ENCODE results near the gene PTPRF. TPM values are rescaled to one million over a fixed set of nuclear protein-coding genes. Genes with fewer than 3 reads are reported as not detected.

The PTPRF gene
- total and polyA plus RNA-seq, 4 experiments from 2014 or later: not detected

DNA sequence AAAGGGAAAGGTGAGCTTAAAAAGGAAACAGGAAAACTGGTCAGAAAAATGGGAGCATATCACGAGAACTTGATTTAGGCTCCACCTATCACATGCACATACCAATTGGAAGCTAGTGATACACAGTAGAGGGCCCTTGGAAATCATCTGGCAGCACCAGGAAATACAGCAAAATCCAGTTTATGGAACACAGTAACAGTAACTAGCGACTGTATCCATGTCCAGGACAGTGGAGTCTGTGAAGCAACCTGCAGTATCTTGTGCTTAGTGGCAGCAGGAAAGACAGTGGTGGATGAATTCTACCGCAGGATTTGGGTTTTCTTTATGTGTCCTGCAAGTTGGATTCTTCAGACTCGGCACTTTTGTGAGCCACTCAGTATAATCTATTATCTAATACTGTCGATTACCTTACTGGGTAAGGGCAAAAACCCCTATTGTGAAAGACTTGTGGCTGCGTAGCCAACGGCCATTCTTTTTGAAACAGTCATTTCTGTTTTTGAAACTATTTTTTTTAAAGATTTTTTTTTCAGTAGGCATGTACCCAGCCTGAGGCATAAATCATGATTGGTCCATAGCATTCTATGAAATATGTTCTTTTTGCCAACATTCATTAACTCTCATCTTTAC is 117.7 kb downstream of the PTPRF start:
- Mint-ChIP-seq H3K27me3 (peaks cover 0 to 5% of the 10 kb centered on the region in 2 donors), H3K4me1 (peaks cover 14 to 38% (median 27%) of the 10 kb centered on the region in 4 donors), H3K4me3 (peak overlapping the region; percentile 84 to 100 (median 96)), H3K27ac (peak overlapping the region in 5 of 7 donors; percentile 37 to 98 (median 97)), H3K9me3 (peaks cover 0 to 3% (median 0%) of the 10 kb centered on the region in 8 donors), H3K36me3 (peaks cover 3 to 17% of the 10 kb centered on the region in 2 donors)
- no peaks in the 10 kb centered on the region for H3K36me3 ChIP-seq (ENCODE audit: insufficient read depth, low read length)
- H3K4me3 ChIP-seq (ENCODE audit: low read length in 2 of 2): no peak overlapping the region
- intact Hi-C loops (cut with micrococcal nuclease): no loop called here
- peaks cover 24% of the 10 kb centered on the region for H3K4me1 ChIP-seq (ENCODE audit: insufficient read depth, low read length)
- CTCF ChIA-PET (ENCODE audit: partially characterized antibody): no interaction called here
- no peaks in the 10 kb centered on the region for H3K9me3 ChIP-seq (ENCODE audit: control insufficient read depth in 1 of 2, low read length in 2 of 2)
- H3K27ac ChIP-seq (ENCODE audit: low read depth, low read length): no peak overlapping the region
- H3K27me3 ChIP-seq (ENCODE audit: insufficient read depth, low read length): no peaks in the 10 kb centered on the region
- POLR2A ChIA-PET (ENCODE audit: partially characterized antibody): interaction anchor here (2.6 kb wide), 1 partner anchor 11 kb away, joined by 18 read pairs; no protein-coding TSS in a partner anchor
- DNase-seq: no peak

DNA sequence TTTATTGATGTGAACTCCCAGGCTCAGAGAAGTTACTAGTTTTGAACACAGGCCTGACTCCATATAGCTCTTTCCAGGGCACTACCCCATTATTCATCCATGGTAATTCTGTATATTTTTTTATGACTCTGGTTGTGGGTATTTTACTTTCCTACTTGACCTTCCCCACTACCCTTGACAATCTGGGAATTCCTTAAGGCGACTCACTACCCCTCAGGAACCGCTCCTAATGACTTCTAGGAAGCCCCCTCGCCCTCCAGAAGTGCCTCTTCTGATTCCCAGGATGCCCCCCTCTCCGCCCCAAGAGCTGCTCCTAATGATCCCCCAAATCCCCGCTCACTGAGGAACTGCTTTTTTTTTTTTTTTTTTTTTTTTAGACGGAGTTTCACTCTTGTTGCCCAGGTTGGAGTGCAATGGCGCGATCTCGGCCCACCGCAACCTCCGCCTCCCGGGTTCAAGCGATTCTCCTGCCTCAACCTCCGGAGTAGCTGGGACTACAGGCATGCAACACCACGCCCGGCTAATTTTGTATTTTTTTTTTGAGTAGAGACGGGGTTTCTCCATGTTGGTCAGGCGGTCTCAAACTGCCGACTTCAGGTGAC is 118.3 kb downstream of the PTPRF start:
- peaks cover 8 to 23% of the 10 kb centered on the region in 2 donors for H3K36me3 Mint-ChIP-seq
- peak overlapping the region; percentile 79 for H3K27ac ChIP-seq (ENCODE audit: low read depth, low read length)
- ChIA-PET POLR2A (ENCODE audit: partially characterized antibody) (interaction anchor here (0.8 to 3.1 kb wide), 12 partner anchors 9 to 882 kb away, joined by 3 to 41 read pairs (median 8); partner anchors contain the start of genes C1orf50, DPH2, ELOVL1 and HYI), CTCF (ENCODE audit: partially characterized antibody) (interaction anchor here (1.2 to 1.5 kb wide), 2 partner anchors 286 to 388 kb away, joined by 3 to 4 read pairs; no protein-coding TSS in a partner anchor)
- H3K27me3 Mint-ChIP-seq: peaks cover 0 to 5% of the 10 kb centered on the region in 2 donors
- intact Hi-C loops (cut with micrococcal nuclease): no loop called here
- peaks cover 30% of the 10 kb centered on the region for H3K4me1 ChIP-seq (ENCODE audit: insufficient read depth, low read length)
- H3K4me3 Mint-ChIP-seq: peak overlapping the region; percentile 95 to 100 (median 98)
- DNase-seq: no peak
- H3K9me3 ChIP-seq (ENCODE audit: control insufficient read depth in 1 of 2, low read length in 2 of 2): no peaks in the 10 kb centered on the region
- H3K4me3 ChIP-seq (ENCODE audit: low read length in 2 of 2): peak overlapping the region; percentile 88 to 91
- no peaks in the 10 kb centered on the region for H3K27me3 ChIP-seq (ENCODE audit: insufficient read depth, low read length)
- peaks cover 18 to 44% (median 32%) of the 10 kb centered on the region in 4 donors for H3K4me1 Mint-ChIP-seq
- H3K36me3 ChIP-seq (ENCODE audit: insufficient read depth, low read length): peaks cover 6% of the 10 kb centered on the region
- peak overlapping the region; percentile 88 to 100 (median 97) for H3K27ac Mint-ChIP-seq
- H3K9me3 Mint-ChIP-seq: peaks cover 0 to 3% (median 0%) of the 10 kb centered on the region in 8 donors

DNA sequence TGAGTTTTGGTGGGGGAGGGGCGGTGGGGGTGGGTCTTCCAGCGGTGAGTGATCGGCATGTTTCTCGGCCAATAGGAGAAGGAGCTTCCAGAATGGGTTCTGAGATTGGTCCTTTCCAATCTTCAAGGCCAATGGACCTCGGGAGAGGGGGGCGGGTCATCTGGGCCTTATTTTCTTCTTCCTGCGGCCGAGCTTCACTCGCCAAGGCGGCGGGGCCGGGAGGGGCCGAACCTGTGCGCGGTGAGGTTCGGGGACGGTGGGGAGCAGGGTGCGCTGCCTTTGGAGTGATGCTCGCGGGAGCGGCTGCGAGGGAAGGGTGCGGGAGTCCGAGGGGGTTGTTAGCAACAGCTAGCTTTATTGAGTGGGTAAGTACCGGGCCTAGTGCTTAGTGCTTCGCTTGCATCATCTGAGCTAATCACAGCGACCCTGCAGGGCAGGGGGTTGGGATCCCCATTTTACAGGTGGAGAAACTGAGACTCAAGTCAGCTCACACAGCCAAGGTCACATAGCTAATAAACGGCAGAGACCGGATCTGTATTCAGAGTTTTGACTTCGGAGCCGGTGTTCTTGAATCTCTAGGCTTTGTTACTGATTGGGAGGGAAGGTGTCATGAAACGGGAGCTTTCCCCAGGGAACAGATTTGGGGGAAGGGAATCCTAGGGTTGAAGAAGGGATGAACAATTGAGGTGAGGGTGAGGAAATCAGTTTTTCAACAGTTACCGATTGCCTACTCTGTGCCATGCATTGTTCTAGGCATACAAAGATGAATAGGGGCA is 119.8 kb downstream of the PTPRF start:
- POLR2A ChIA-PET (ENCODE audit: partially characterized antibody): interaction anchor here (0.7 to 3.1 kb wide), 18 partner anchors 9 to 1362 kb away, joined by 3 to 41 read pairs (median 6); partner anchors contain the start of genes ATP6V0B, C1orf50, CFAP57 and DPH2
- H3K27me3 ChIP-seq (ENCODE audit: insufficient read depth, low read length): no peaks in the 10 kb centered on the region
- peak overlapping the region; percentile 79 for H3K27ac ChIP-seq (ENCODE audit: low read depth, low read length)
- intact Hi-C loops (cut with micrococcal nuclease): loop anchor here (1.0 to 5.0 kb wide), 2 partner anchors 57 to 297 kb away; partner anchors contain the start of genes IPO13 and ST3GAL3
- peaks cover 17% of the 10 kb centered on the region for H3K36me3 ChIP-seq (ENCODE audit: insufficient read depth, low read length)
- peak overlapping the region; percentile 95 to 100 (median 98) for H3K4me3 Mint-ChIP-seq
- H3K9me3 Mint-ChIP-seq: peaks cover 0 to 3% (median 0%) of the 10 kb centered on the region in 8 donors
- peak overlapping the region; percentile 95 to 100 (median 97) for H3K27ac Mint-ChIP-seq
- H3K4me3 ChIP-seq (ENCODE audit: low read length in 2 of 2): peak overlapping the region; percentile 88 to 91
- peak; percentile 90 to 97 (median 91) for DNase-seq
- no peaks in the 10 kb centered on the region for H3K9me3 ChIP-seq (ENCODE audit: control insufficient read depth in 1 of 2, low read length in 2 of 2)
- H3K36me3 Mint-ChIP-seq: peaks cover 18 to 36% of the 10 kb centered on the region in 2 donors
- H3K27me3 Mint-ChIP-seq: peaks cover 0 to 2% of the 10 kb centered on the region in 2 donors
- CTCF ChIA-PET (ENCODE audit: partially characterized antibody): interaction anchor here (0.6 to 1.5 kb wide), 5 partner anchors 11 to 386 kb away, joined by 3 to 4 read pairs (median 3); partner anchors contain the start of gene ST3GAL3
- H3K4me1 ChIP-seq (ENCODE audit: insufficient read depth, low read length): peaks cover 35% of the 10 kb centered on the region
- H3K4me1 Mint-ChIP-seq: peaks cover 23 to 50% (median 34%) of the 10 kb centered on the region in 4 donors

DNA sequence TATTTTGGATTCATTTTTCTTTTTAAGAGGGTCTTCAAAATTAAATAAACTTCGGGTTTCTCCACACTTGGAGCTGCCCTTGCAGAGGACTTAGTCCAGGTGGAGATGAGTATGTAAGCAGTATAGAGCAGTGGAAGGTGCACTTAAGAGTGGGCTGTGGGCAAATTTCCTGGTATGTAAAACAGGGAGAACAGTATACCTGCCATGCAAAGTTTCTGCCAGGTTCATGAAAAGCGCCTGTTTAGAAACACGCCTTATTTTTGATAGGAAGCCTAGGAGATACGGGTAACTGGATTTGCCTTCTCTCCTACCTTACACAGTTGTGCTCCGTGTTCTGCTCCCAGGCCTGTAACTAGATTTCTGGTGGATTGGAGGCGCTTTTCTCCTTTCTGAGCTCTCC is 120.5 kb downstream of the PTPRF start:
- Mint-ChIP-seq H3K27me3 (peaks cover 0 to 2% of the 10 kb centered on the region in 2 donors), H3K27ac (peak overlapping the region; percentile 22 to 100 (median 82)), H3K9me3 (peaks cover 0 to 3% (median 0%) of the 10 kb centered on the region in 8 donors), H3K36me3 (peaks cover 25 to 43% of the 10 kb centered on the region in 2 donors), H3K4me3 (peak overlapping the region; percentile 95 to 100 (median 98)), H3K4me1 (peaks cover 24 to 50% (median 35%) of the 10 kb centered on the region in 4 donors)
- DNase-seq: no peak
- ChIA-PET POLR2A (ENCODE audit: partially characterized antibody) (interaction anchor here (0.8 to 3.1 kb wide), 9 partner anchors 8 to 969 kb away, joined by 3 to 41 read pairs (median 7); partner anchors contain the start of genes C1orf50, CFAP57, EBNA1BP2 and ELOVL1), CTCF (ENCODE audit: partially characterized antibody) (interaction anchor here (0.9 kb wide), 1 partner anchor 424 kb away, joined by 3 read pairs; no protein-coding TSS in a partner anchor)
- Histone ChIP-seq H3K27me3 (ENCODE audit: insufficient read depth, low read length) (no peaks in the 10 kb centered on the region), H3K4me1 (ENCODE audit: insufficient read depth, low read length) (peaks cover 35% of the 10 kb centered on the region), H3K4me3 (ENCODE audit: low read length in 2 of 2) (peak overlapping the region; percentile 88 to 91), H3K36me3 (ENCODE audit: insufficient read depth, low read length) (peaks cover 24% of the 10 kb centered on the region), H3K27ac (ENCODE audit: low read depth, low read length) (peak overlapping the region; percentile 79), H3K9me3 (ENCODE audit: control insufficient read depth in 1 of 2, low read length in 2 of 2) (no peaks in the 10 kb centered on the region)
- intact Hi-C loops (cut with micrococcal nuclease): loop anchor here (5.0 kb wide), 1 partner anchor 296 kb away; the partner anchor contains the start of gene IPO13

DNA sequence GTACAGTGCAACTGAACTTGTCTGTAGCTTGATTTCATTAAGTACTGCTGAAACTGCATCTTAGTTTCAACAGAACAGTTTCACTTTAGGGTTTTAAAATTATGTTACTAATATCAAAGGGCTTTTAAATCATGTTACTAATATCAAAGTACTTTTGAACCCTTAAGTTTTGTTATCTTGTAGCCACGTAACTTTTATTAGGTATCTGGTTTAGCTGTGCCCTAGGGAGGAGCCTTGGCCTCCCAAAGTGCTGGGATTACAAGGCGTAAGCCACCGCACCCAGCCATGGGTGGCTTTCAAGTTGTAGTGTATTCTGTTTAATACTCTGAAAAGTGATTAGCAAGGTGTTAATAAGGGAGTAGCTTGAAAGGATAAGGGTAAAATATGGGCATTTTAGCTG is 121.2 kb downstream of the PTPRF start:
- H3K4me3 ChIP-seq (ENCODE audit: low read length in 2 of 2): no peak overlapping the region
- POLR2A ChIA-PET (ENCODE audit: partially characterized antibody): interaction anchor here (3.1 kb wide), 1 partner anchor 55 kb away, joined by 41 read pairs; the partner anchor contains the start of gene ST3GAL3
- CTCF ChIA-PET (ENCODE audit: partially characterized antibody): interaction anchor here (0.9 kb wide), 1 partner anchor 425 kb away, joined by 3 read pairs; no protein-coding TSS in a partner anchor
- Mint-ChIP-seq H3K27ac (peak overlapping the region; percentile 41 to 97 (median 80)), H3K9me3 (peaks cover 0 to 3% (median 0%) of the 10 kb centered on the region in 8 donors), H3K27me3 (peaks cover 0 to 2% of the 10 kb centered on the region in 2 donors), H3K4me1 (peaks cover 24 to 50% (median 35%) of the 10 kb centered on the region in 4 donors), H3K4me3 (peak overlapping the region; percentile 95 to 100 (median 98)), H3K36me3 (peaks cover 25 to 46% of the 10 kb centered on the region in 2 donors)
- peaks cover 29% of the 10 kb centered on the region for H3K36me3 ChIP-seq (ENCODE audit: insufficient read depth, low read length)
- DNase-seq: no peak
- no peak overlapping the region for H3K27ac ChIP-seq (ENCODE audit: low read depth, low read length)
- H3K4me1 ChIP-seq (ENCODE audit: insufficient read depth, low read length): peaks cover 35% of the 10 kb centered on the region
- intact Hi-C loops (cut with micrococcal nuclease): loop anchor here (5.0 kb wide), 1 partner anchor 295 kb away; the partner anchor contains the start of gene IPO13
- H3K9me3 ChIP-seq (ENCODE audit: control insufficient read depth in 1 of 2, low read length in 2 of 2): no peaks in the 10 kb centered on the region
- H3K27me3 ChIP-seq (ENCODE audit: insufficient read depth, low read length): no peaks in the 10 kb centered on the region

DNA sequence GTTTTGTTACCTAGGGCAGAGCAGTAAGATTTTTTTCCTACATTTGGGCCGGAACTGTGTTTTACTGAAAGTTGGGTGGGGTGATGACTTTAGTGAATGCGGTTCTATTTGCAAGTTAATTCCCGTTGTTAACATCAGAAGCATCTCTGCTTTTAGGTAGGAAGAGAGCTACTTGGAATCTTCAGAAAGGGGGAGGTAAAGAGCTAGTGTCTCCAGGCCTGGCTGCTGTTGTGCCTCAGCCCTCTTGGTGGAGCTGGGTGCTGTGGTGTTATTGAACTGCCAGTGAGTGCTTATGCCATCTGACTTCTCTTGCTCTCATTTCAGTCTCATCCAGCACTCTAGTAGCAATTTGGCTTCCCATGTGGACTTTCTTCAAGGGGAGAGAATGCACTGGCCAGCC is 122.7 kb downstream of the PTPRF start:
- Mint-ChIP-seq H3K9me3 (peaks cover 0 to 3% (median 0%) of the 10 kb centered on the region in 8 donors), H3K36me3 (peaks cover 25 to 57% of the 10 kb centered on the region in 2 donors), H3K4me1 (peaks cover 24 to 50% (median 35%) of the 10 kb centered on the region in 4 donors), H3K27ac (peak overlapping the region in 2 of 7 donors; percentile 19 to 23), H3K4me3 (peak overlapping the region in 4 of 8 donors; percentile 19 to 60 (median 43)), H3K27me3 (peaks cover 0 to 2% of the 10 kb centered on the region in 2 donors)
- POLR2A ChIA-PET (ENCODE audit: partially characterized antibody): no interaction called here
- no peak overlapping the region for H3K4me3 ChIP-seq (ENCODE audit: low read length in 2 of 2)
- intact Hi-C loops (cut with micrococcal nuclease): loop anchor here (5.0 kb wide), 1 partner anchor 294 kb away; the partner anchor contains the start of gene IPO13
- H3K9me3 ChIP-seq (ENCODE audit: control insufficient read depth in 1 of 2, low read length in 2 of 2): no peaks in the 10 kb centered on the region
- H3K4me1 ChIP-seq (ENCODE audit: insufficient read depth, low read length): peaks cover 35% of the 10 kb centered on the region
- H3K27me3 ChIP-seq (ENCODE audit: insufficient read depth, low read length): no peaks in the 10 kb centered on the region
- peaks cover 31% of the 10 kb centered on the region for H3K36me3 ChIP-seq (ENCODE audit: insufficient read depth, low read length)
- H3K27ac ChIP-seq (ENCODE audit: low read depth, low read length): no peak overlapping the region
- DNase-seq: no peak
- CTCF ChIA-PET (ENCODE audit: partially characterized antibody): no interaction called here

Data from CD4-positive, alpha-beta memory T cell (primary cell).